ENCODE measurements around the gene BMS1. TPM values are rescaled to one million over a fixed set of nuclear protein-coding genes. Genes with fewer than 3 reads are reported as not detected.
"Not testable (repeated sequence)": the region's sequence is repeated elsewhere in the genome, so short reads cannot be mapped to it uniquely, and the experiment has no call there.

BMS1 gene
- total RNA-seq, 1 donor from 2014 or later, result 21.8 TPM

DNA sequence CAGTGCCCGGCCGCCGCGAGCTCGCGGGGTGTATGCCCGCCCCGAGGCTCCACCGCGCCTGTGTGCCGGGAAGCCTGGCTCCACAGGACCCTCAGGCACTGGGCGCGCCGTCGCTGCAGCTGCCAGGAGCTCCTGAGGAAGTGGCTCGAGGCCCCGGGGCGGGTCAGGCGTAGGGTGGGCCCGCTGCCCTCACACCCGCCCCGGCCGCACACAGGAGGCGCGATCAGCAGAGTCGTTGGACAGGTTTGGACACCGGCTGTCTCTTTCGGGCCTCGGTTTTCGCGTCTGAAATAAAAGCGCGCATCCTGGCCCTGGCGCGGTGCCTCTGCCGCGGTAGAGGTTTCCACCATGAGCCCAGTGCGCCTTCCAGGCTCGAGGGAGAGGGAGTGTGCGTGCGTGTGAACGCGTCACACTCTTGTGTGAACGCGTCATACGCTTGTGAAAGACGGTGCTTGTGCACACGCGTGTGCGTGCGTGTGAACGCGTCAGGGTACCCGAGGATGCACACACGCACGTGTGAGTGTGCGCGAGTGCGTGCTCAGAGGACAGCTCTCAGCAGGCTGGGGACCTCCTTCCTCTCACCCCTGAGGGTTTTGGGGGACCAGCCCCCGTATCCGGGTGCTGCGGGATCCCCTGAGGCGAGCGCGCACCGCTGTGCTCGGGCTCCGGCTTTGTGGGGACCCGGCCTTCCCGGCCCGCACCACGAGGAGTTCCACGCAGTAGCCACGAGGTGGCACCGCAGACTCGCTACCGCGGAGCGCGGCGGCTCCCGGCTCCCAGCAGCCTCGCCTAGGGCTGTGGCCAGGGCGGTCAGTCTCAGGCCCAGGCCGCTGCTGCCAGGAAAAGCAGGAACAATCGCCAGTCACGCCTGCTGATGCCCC lies 83.8 kb downstream of the BMS1 start:
- peak overlapping the region; percentile 40 for H3K4me3 Mint-ChIP-seq
- no peak overlapping the region for H3K27ac Mint-ChIP-seq
- no peaks in the 10 kb centered on the region for H3K9me3 Mint-ChIP-seq

DNA sequence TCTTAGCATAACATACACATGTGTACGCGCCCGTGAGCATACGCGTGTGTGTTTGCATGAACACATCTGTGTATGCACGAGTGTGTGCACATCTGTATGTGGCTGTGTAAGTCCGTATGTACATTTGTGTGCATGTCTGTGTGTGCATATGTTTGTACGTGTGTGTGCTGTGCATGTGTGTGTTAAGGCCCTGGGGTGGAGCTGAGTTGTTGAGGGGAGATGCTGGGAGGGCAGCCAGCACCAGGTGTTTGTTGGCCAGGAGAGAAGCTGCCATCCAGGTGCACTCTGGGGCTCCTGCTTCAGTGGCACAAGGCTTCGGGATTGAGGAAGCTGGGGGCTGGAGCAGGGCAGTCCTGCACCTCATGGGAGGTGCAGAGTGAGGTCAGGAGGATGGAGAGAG lies 85.0 kb downstream of the BMS1 start:
- no peak overlapping the region for H3K4me3 Mint-ChIP-seq
- no peak for TF ChIP-seq CTCF (IDR thresholded peaks at IDR 0.05; ENCODE audit: unreplicated experiment)
- H3K27ac Mint-ChIP-seq, result no peak overlapping the region
- H3K9me3 Mint-ChIP-seq, result no peaks in the 10 kb centered on the region
- peaks cover 50% of the 10 kb centered on the region for H3K27me3 Mint-ChIP-seq (ENCODE audit: low read depth)
- no peak for DNase-seq (ENCODE audit: low spot score in 2 of 2, unreplicated experiment in 2 of 2)
- no peaks in the 10 kb centered on the region for H3K36me3 Mint-ChIP-seq
- H3K4me1 Mint-ChIP-seq, result no peaks in the 10 kb centered on the region

More for the DNA sequence above, 83.8 kb downstream of the BMS1 start:
- no peaks in the 10 kb centered on the region for H3K36me3 Mint-ChIP-seq
- TF ChIP-seq CTCF (IDR thresholded peaks at IDR 0.05; ENCODE audit: unreplicated experiment), result peak; percentile 83
- peaks cover 57% of the 10 kb centered on the region for H3K27me3 Mint-ChIP-seq (ENCODE audit: low read depth)
- peak; percentile 68 to 84 for DNase-seq (ENCODE audit: low spot score in 2 of 2, unreplicated experiment in 2 of 2)
- no peaks in the 10 kb centered on the region for H3K4me1 Mint-ChIP-seq

- H3K36me3 Mint-ChIP-seq, result no peaks in the 10 kb centered on the region
- H3K27me3 Mint-ChIP-seq (ENCODE audit: low read depth), result peaks cover 44% of the 10 kb centered on the region
- DNase-seq (ENCODE audit: low spot score in 2 of 2, unreplicated experiment in 2 of 2), result no peak
- no peak for TF ChIP-seq CTCF (IDR thresholded peaks at IDR 0.05; ENCODE audit: unreplicated experiment)
- H3K4me3 Mint-ChIP-seq, result no peak overlapping the region
- H3K27ac Mint-ChIP-seq, result no peak overlapping the region
- no peaks in the 10 kb centered on the region for H3K4me1 Mint-ChIP-seq
- no peaks in the 10 kb centered on the region for H3K9me3 Mint-ChIP-seq
Observed at GRCh38 chr10:42868530-42868929, 85.9 kb downstream of the BMS1 start.

DNA sequence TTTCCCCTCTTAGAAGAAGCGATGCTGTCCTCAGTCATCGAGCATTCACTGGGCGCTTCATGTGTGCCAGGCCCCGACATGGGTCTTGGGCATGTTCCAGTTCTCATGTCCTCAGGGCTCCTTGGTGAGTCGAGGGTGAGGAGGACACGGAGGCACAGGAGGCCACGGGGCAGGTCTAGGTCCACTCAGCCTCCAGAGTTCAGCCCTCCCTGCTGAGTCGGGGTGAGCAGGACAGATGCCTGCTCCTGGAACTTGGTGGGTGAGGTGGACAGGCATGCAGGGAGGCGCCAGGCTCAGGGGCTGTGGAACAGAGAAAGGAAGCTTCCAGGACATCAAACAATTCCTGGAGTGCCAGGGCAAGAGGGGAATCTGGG lies 87.4 kb downstream of the BMS1 start:
- no peaks in the 10 kb centered on the region for H3K9me3 Mint-ChIP-seq
- TF ChIP-seq CTCF (IDR thresholded peaks at IDR 0.05; ENCODE audit: unreplicated experiment), result no peak
- H3K36me3 Mint-ChIP-seq, result no peaks in the 10 kb centered on the region
- H3K27ac Mint-ChIP-seq, result no peak overlapping the region
- H3K4me3 Mint-ChIP-seq, result no peak overlapping the region
- no peaks in the 10 kb centered on the region for H3K4me1 Mint-ChIP-seq
- peaks cover 33% of the 10 kb centered on the region for H3K27me3 Mint-ChIP-seq (ENCODE audit: low read depth)
- DNase-seq (ENCODE audit: low spot score in 2 of 2, unreplicated experiment in 2 of 2), result no peak

DNA sequence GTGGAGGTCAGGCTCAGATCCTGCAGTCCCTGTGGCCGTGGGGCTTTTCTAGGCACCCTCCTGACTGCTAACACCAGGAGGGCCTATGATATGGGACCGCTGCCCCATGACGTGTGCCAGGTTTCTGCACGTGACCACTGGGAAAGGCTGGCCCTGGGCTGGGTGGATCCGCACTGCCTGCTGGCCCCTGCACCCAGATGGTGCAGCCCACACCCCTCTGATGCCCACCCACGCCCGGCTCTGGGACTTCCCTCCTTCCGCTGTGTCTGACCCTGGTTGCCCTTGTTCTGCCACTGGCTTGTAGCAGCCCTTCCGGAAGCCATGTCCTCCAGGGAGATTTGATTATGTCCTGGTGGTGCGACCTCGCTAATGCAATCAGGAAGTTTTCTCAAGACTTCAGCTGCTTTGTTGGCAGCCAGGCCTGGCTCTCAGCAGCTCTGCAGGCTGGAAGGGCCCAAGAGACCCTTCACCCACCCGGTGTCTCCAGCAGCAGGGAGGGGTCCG lies 88.6 kb downstream of the BMS1 start:
- H3K4me1 Mint-ChIP-seq; H3K27ac Mint-ChIP-seq; DNase-seq (ENCODE audit: low spot score in 2 of 2, unreplicated experiment in 2 of 2); H3K9me3 Mint-ChIP-seq; H3K36me3 Mint-ChIP-seq; H3K4me3 Mint-ChIP-seq: not testable (repeated sequence)
- peaks cover 28% of the 10 kb centered on the region for H3K27me3 Mint-ChIP-seq (ENCODE audit: low read depth)

DNA sequence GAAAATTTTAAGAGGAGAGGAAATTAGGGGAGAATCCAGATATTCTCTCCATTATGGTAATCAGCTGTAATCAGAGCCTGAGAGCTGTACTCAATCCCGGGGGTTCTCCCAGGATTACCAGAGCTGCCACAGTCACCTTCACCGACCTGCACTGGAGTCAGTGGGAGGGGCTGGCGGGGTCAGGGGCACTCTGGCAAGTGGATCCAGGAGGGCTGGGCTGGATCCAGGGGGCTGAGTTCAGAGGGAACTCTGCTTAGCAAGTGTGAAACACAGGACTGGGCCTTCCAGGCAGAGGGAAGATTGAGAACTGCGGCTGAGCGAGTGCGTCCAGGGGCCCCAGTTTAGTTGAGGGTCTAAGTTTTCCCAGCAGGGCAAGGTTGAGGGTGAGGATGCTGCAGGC lies 89.2 kb downstream of the BMS1 start:
- no peak for TF ChIP-seq CTCF (IDR thresholded peaks at IDR 0.05; ENCODE audit: unreplicated experiment)
- H3K36me3 Mint-ChIP-seq, result no peaks in the 10 kb centered on the region
- no peaks in the 10 kb centered on the region for H3K4me1 Mint-ChIP-seq
- H3K27me3 Mint-ChIP-seq (ENCODE audit: low read depth), result peaks cover 24% of the 10 kb centered on the region
- DNase-seq (ENCODE audit: low spot score in 2 of 2, unreplicated experiment in 2 of 2), result no peak
- H3K4me3 Mint-ChIP-seq, result no peak overlapping the region
- H3K9me3 Mint-ChIP-seq, result no peaks in the 10 kb centered on the region
- H3K27ac Mint-ChIP-seq, result no peak overlapping the region

All from mesothelial cell of epicardium (in vitro differentiated cells).